NT2/D1 (cell line): ENCODE measurements around the gene OBI1.

Experiments
- YY1 ChIP-seq: IDR thresholded peaks from 2 replicates; pipeline ENCODE4 v1.6.1; 2011; ENCODE audit not compliant: insufficient read length, insufficient read depth
- ZNF274 ChIP-seq: IDR thresholded peaks from 2 replicates; pipeline ENCODE4 v1.6.1; 2011; ENCODE audit warnings: mild to moderate bottlenecking, low read depth, low read length

DNA sequence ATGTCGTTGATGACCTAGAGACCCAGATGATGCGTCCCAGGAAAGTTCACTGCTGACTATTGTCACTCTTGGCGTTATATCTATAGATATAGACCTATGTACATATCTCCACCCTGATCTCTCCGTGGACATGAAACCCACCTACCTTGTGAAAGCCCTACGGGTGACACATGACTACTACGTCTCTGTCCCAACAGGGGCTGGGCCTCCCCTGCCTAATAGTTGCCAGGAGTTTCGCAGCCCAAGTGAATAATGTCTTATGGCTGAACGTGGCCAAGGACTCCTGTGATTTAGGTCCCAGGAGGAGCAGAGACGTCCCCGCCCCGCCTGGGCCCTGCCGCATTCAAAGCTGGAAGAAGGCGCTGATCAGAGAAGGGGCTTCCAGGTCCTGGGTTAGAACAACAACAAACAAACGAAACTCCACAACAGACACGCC is 50.7 kb downstream of the OBI1 start:
- no peak for TF ChIP-seq YY1
- no peak for TF ChIP-seq ZNF274
